22Rv1 (cell line): ENCODE measurements around the gene TMED10.
A peak's percentile ranks its signal among the peaks of the same experiment; 100 is the strongest.

Experiments used
- ZFX ChIP-seq: fragments of 450-650 bp; IDR thresholded peaks from 2 replicates; pipeline ENCODE4 v1.6.1; 2017; ENCODE audit warnings: antibody characterized with exemption, borderline replicate concordance
- TF ChIP-seq, protein P1 (sequence below): fragments of 450-650 bp; IDR thresholded peaks from 2 replicates; pipeline ENCODE4 v1.5.1; 2017; ENCODE audit warnings: mild to moderate bottlenecking

DNA sequence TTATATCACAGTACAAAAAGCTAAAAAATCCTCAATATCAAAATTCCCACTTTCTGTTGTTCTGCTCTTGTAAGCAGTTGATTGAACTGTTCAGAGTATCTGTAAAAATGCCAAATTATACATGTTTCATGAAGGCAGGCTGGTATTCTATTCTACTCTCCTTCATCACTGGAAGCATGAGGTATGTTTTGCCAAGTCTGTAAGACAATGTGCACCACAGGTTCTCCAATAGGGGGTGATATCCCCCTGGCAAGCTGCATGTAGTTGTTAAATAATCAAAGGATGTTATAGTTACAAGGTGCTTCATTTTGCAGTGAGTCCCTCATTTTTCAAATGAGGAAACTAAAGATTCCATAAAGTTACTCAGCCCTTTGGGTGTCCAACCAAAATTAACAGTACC is 34.4 kb downstream of the TMED10 start:
- TF ChIP-seq, protein P1, sequence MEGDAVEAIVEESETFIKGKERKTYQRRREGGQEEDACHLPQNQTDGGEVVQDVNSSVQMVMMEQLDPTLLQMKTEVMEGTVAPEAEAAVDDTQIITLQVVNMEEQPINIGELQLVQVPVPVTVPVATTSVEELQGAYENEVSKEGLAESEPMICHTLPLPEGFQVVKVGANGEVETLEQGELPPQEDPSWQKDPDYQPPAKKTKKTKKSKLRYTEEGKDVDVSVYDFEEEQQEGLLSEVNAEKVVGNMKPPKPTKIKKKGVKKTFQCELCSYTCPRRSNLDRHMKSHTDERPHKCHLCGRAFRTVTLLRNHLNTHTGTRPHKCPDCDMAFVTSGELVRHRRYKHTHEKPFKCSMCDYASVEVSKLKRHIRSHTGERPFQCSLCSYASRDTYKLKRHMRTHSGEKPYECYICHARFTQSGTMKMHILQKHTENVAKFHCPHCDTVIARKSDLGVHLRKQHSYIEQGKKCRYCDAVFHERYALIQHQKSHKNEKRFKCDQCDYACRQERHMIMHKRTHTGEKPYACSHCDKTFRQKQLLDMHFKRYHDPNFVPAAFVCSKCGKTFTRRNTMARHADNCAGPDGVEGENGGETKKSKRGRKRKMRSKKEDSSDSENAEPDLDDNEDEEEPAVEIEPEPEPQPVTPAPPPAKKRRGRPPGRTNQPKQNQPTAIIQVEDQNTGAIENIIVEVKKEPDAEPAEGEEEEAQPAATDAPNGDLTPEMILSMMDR = peak; percentile 20; the same call in 1 of the 2 replicates
- no peak for TF ChIP-seq ZFX
